Upper lobe of left lung (tissue), 4 donors: ENCODE measurements around the gene CBX5.

Experiments
- CTCF ChIP-seq, 6 experiments: fragments of 450-650 bp in 4 of 6; fragments of 200-600 bp in 2 of 6; sonication (generic) in 2 of 6; IDR thresholded peaks; one replicate each; pipeline ENCODE4 v1.5.1; 2016 to 2019; ENCODE audit warnings: antibody characterized with exemption in 6 of 6
- EP300 ChIP-seq, 4 donors: sonication (generic); formaldehyde crosslinking; IDR thresholded peaks; one replicate each; pipeline ENCODE4 v1.5.1; 2017; ENCODE audit warnings: antibody characterized with exemption in 4 of 4, control low read depth in 2 of 4
- POLR2A ChIP-seq, 4 donors: fragments of 450-650 bp; IDR thresholded peaks; one replicate each; pipeline ENCODE4 v1.5.1; 2016 to 2017; ENCODE audit warnings: antibody characterized with exemption in 4 of 4, mild to moderate bottlenecking in 2 of 4
- POLR2AphosphoS5 ChIP-seq, 2 donors: sonication (generic); formaldehyde crosslinking; IDR thresholded peaks; one replicate each; pipeline ENCODE4 v1.5.1; 2017; ENCODE audit warnings: antibody characterized with exemption in 2 of 2

- TF ChIP-seq CTCF (IDR thresholded peaks at IDR 0.05) (no peak), POLR2A (IDR thresholded peaks at IDR 0.05) (no peak), EP300 (IDR thresholded peaks at IDR 0.05) (no peak), POLR2AphosphoS5 (IDR thresholded peaks at IDR 0.05) (no peak)
Measured at GRCh38 chr12:54246011-54246641, 33.8 kb downstream of the CBX5 start.
